ENCODE results near the gene LZIC. TPM values are rescaled to one million over a fixed set of nuclear protein-coding genes. Genes with fewer than 3 reads are reported as not detected.

Gene LZIC
- total and polyA plus RNA-seq, 9 of the 15 experiments (the other 6 are each of a cell fraction or from before 2014, with no cell fraction given), result 32.9 to 109 (median 61.7) TPM

- Histone ChIP-seq H3K79me2 (ENCODE audit: control insufficient read depth, insufficient read depth, low read length) (peaks cover 12% of the 10 kb centered on the region), H3K36me3 (ENCODE audit: control insufficient read depth, insufficient read depth, low read length) (no peaks in the 10 kb centered on the region), H2AFZ (ENCODE audit: low read depth, low read length) (peak within 1 kb of the TSS; percentile 97), H3K9me3 (replicated peaks; ENCODE audit: control insufficient read depth, insufficient read depth, low read depth, low read length) (no peaks in the 10 kb centered on the region), H3K4me1 (replicated peaks in 1 of 2; ENCODE audit: control insufficient read depth in 2 of 2, insufficient read depth in 2 of 2, low read length in 2 of 2) (peaks cover 25 to 37% of the 10 kb centered on the region in 2 experiments), H3K27ac (ENCODE audit: extremely low read depth, low read depth, low read length) (peak within 1 kb of the TSS; percentile 93), H4K20me1 (replicated peaks; ENCODE audit: control insufficient read depth, insufficient read depth, low read length) (no peaks in the 10 kb centered on the region), H3K27me3 (ENCODE audit: control insufficient read depth in 2 of 2, insufficient read depth in 2 of 2, low read length in 2 of 2) (no peaks in the 10 kb centered on the region), H3K4me3 (peak within 1 kb of the TSS; percentile 78), H3K9ac (ENCODE audit: insufficient read depth in 1 of 2, low read depth in 2 of 2, low read length in 2 of 2) (peak within 1 kb of the TSS; percentile 89 to 92), H3K4me2 (ENCODE audit: insufficient read depth, low read length) (peak within 1 kb of the TSS; percentile 91), H3K9me1 (ENCODE audit: control insufficient read depth, insufficient read depth, low read length) (no peaks in the 10 kb centered on the region)
- ChIA-PET POLR2A (interaction anchor here (0.9 to 1.7 kb wide), 7 partner anchors 9 to 221 kb away, joined by 3 to 18 read pairs (median 5); partner anchors contain the start of genes LZIC and NMNAT1), CTCF (ENCODE audit: low intra/inter-chr PET ratio) (interaction anchor here (1.6 kb wide), 1 partner anchor 33 kb away, joined by 4 read pairs; the partner anchor contains the start of genes LZIC and NMNAT1)
- FAIRE-seq, result no peak
- peak; percentile 85 for ATAC-seq
- no peak for DNase-seq (ENCODE audit: extremely low read depth in 1 of 4, low spot score in 3 of 4)
- BruUV-seq (replicated peaks), result no TSS peak
- 0% methylated on average over 13 of the region's 55 CpGs for WGBS (ENCODE audit: insufficient coverage, low coverage, missing lambda C conversion rate)
- intact Hi-C loops (cut with micrococcal nuclease), result loop anchor here (2.0 kb wide), 2 partner anchors 33 to 35 kb away; partner anchors contain the start of genes LZIC and NMNAT1
- in situ Hi-C loops (cut with MboI), result no loop called here
- TF ChIP-seq ZBTB9 (CRISPR knock-in tag; IDR thresholded peaks at IDR 0.05) (no peak), ZKSCAN1 (IDR thresholded peaks at IDR 0.05; ENCODE audit: low read depth, low read length) (0 out of 2 replicates have a peak, but pooled peaks have one; percentile 6), CREB1 (IDR thresholded peaks at IDR 0.05) (no peak), CREB1 (CRISPR knock-in tag; IDR thresholded peaks at IDR 0.05) (no peak), HOMEZ (CRISPR knock-in tag; IDR thresholded peaks at IDR 0.05) (no peak), ZBTB11 (CRISPR knock-in tag; IDR thresholded peaks at IDR 0.05) (peak in 1 of 3 experiments; percentile 56; a peak in 1 of 6 replicates), TAF1 (IDR thresholded peaks at IDR 0.05; ENCODE audit: control insufficient read depth, extremely low read depth, insufficient read depth, low read length, severe bottlenecking) (peak; percentile 49), PCBP1 (IDR thresholded peaks at IDR 0.05; ENCODE audit: low read depth, low read length, poor library complexity, severe bottlenecking) (peak; percentile 58), NRF1 (conservative IDR thresholded peaks at IDR 0.05 in 1 of 2, IDR thresholded peaks at IDR 0.05 in 1 of 2) (no peak), CTBP1 (IDR thresholded peaks at IDR 0.05; ENCODE audit: borderline replicate concordance) (peak; percentile 56; the same call in 1 of the 2 replicates), GMEB1 (CRISPR knock-in tag; IDR thresholded peaks at IDR 0.05) (peak; percentile 9; the same call in 1 of the 2 replicates), HMG20B (CRISPR knock-in tag; IDR thresholded peaks at IDR 0.05) (no peak), SMAD4 (CRISPR knock-in tag; conservative IDR thresholded peaks at IDR 0.05) (peak; percentile 48; the same call in 1 of the 2 replicates), GATA2 (CRISPR knock-in tag; IDR thresholded peaks at IDR 0.05) (no peak)
Observed at GRCh38 chr1:9910076-9910422, 33.1 kb downstream of the LZIC start, which contains the start of gene CTNNBIP1. Gene CTNNBIP1, minus strand, starts transcription at chr1:9910269. Its CDS starts 38,205 bp downstream, at chr1:9872064.

Measured in K562 (cell line).